Type B pancreatic cell (in vitro differentiated cells): Measurements from ENCODE around the gene MCM9. TPM values are rescaled to one million over a fixed set of nuclear protein-coding genes. Genes with fewer than 3 reads are reported as not detected.

ENCODE experiments used
- DNase-seq: peaks from one replicate; pipeline ENCODE4 v3.0.0; 2021; ENCODE audit warnings: mixed read lengths; ENCODE audit not compliant: unreplicated experiment; ENCODE audit errors: extremely low spot score
- H3K27ac Mint-ChIP-seq: 2 replicates; pipeline ENCODE4 v1.8.0; 2021; ENCODE audit warnings: mild to moderate bottlenecking, mixed read lengths
- H3K27me3 Mint-ChIP-seq: 2 replicates; pipeline ENCODE4 v1.8.0; 2021; ENCODE audit warnings: mixed read lengths
- H3K36me3 Mint-ChIP-seq: 2 replicates; pipeline ENCODE4 v1.8.0; 2021; ENCODE audit warnings: mixed read lengths
- H3K4me1 Mint-ChIP-seq: one replicate; pipeline ENCODE4 v1.8.0; 2021; ENCODE audit warnings: mixed read lengths; ENCODE audit not compliant: unreplicated experiment
- H3K4me3 Mint-ChIP-seq: 2 replicates; pipeline ENCODE4 v1.8.0; 2021; ENCODE audit warnings: mild to moderate bottlenecking, mixed read lengths
- H3K9me3 Mint-ChIP-seq: 2 replicates; pipeline ENCODE4 v1.8.0; 2021; ENCODE audit warnings: mixed read lengths
- total RNA-seq: library from RNA; stranded (reverse); gene quantifications from 2 replicates; pipeline ENCODE4 v1.2.1, GENCODE V29; 2021; ENCODE audit warnings: low replicate concordance
- TF ChIP-seq, protein P1 (sequence below): fragments of 200-600 bp; sonication (generic); conservative IDR thresholded peaks from 2 replicates; pipeline ENCODE4 v1.5.0; 2021; ENCODE audit warnings: antibody characterized with exemption, mild to moderate bottlenecking

The MCM9 gene
- total RNA-seq, 1 donor from 2014 or later, result 19.6 TPM

DNA sequence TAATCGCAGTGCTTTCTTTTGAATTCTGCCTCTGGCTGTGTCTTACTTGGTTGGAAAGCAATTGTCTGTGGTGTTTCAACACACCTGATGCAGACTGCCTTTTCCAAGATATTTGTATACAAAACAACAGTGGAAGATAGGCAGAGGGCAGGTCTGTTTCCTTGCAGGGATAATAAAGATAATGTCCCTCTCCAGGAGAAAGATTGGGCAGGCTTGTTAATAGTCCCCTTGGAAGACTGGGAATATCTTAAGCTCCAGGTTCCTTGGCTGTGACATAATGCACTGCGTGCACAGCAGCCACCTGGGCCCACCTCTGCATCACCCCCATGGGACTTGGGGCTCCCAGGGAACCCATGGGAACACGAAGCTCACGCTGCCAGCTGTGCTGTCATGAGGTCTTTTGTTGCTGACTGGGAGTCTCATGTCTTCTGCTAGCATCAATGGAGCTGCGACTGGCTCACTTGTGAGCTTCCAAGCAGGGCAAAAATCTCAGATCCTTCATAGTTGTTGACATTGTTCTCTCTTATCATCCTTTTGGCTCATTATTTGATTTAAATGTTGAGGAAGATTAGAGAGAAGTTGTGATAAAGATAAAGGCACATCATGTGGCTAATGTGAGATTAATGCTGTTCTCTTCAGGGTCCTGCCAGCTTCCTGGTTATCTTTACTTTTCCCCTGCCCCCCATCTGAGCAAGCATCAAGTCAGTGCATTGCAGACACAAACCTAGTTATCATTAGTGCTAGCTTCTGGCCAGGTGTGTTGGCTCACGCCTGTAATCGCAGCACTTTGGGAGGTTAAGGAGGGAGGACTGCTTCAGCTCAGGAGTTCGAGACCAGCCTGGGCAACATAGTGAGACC lies 148.1 kb downstream of the MCM9 start:
- Mint-ChIP-seq H3K4me3 (no peak overlapping the region), H3K36me3 (no peaks in the 10 kb centered on the region), H3K4me1 (peaks cover 29% of the 10 kb centered on the region), H3K27me3 (no peaks in the 10 kb centered on the region), H3K9me3 (no peaks in the 10 kb centered on the region), H3K27ac (no peak overlapping the region)
- no peak for DNase-seq
- TF ChIP-seq, protein P1, sequence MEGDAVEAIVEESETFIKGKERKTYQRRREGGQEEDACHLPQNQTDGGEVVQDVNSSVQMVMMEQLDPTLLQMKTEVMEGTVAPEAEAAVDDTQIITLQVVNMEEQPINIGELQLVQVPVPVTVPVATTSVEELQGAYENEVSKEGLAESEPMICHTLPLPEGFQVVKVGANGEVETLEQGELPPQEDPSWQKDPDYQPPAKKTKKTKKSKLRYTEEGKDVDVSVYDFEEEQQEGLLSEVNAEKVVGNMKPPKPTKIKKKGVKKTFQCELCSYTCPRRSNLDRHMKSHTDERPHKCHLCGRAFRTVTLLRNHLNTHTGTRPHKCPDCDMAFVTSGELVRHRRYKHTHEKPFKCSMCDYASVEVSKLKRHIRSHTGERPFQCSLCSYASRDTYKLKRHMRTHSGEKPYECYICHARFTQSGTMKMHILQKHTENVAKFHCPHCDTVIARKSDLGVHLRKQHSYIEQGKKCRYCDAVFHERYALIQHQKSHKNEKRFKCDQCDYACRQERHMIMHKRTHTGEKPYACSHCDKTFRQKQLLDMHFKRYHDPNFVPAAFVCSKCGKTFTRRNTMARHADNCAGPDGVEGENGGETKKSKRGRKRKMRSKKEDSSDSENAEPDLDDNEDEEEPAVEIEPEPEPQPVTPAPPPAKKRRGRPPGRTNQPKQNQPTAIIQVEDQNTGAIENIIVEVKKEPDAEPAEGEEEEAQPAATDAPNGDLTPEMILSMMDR, result no peak

DNA sequence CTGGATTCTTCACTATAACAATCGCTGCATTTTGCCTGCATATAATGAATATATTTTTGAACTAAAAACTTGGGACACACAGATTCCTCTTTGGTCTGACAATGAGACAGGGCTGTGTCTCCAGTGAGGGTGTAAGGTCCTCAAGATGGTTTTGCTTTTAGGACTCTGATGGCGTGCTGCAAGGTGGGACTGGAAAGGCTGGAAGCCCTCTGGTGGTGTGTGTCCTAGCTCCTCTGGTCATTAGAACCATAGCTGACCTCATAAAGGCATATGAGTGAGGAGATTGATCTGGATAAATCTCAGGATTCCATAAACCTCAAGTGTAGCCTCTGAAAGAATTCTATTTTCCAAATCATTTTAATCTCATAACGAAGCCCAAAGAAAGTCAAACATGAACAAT lies 149.4 kb downstream of the MCM9 start:
- H3K9me3 Mint-ChIP-seq, result no peaks in the 10 kb centered on the region

DNA sequence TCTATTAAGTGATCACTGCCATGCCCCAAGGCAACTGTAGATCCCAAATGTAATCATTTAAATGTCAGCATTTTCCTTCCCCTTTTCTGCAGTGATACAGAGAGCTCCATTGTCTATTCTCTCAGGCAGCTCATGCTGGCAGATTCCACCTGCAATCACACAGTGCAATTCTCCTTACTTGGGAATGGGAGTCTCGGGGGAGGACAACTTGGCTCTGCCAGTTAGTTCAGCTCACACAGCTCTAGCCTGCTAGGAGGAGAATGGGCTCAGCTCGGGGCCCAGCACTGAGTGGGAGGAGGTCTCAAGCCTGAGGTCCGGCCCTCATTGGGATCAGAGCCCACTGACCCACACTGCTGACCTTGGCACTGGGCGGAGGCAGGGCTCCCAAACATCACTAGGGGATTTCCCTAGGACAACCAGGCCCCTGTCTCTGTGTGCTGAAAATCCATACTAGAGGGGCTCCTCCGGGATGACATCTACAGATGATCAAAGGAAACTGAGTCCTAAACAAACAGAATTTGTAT lies 150.3 kb downstream of the MCM9 start:
- no peak for DNase-seq
- H3K4me1 Mint-ChIP-seq, result peaks cover 29% of the 10 kb centered on the region

More for the DNA sequence above, 149.4 kb downstream of the MCM9 start:
- no peak for DNase-seq
- Mint-ChIP-seq H3K36me3 (no peaks in the 10 kb centered on the region), H3K4me1 (peaks cover 29% of the 10 kb centered on the region), H3K4me3 (no peak overlapping the region), H3K27me3 (no peaks in the 10 kb centered on the region), H3K27ac (no peak overlapping the region)
- TF ChIP-seq, protein P1, result no peak

DNA sequence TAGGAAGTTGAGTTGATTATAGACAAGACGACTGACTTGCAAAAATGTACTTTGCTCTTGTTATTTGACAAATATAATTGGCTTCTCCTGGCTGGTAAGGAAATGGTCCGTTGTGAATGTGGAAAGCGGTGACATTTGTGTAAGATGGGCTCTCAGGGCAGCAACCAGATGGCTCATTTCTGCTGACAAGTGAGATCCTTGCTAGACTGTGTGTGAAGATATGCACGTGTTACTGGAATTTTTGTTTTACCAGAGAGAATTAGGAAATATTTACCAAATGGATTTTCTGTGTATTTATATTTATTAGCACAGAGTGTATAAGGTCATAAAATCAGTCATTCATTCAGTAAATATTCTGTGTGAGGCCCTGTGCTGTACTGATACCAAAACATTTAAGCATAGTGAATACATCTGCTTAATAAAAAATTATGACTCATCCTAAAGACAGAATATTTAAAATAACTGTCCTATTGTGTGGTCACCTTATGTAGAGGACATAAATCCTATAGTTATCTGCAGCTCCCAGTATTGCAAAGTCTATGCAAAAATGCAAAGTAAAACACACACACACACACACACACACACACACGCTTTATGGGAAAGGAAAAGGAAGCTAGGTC lies 150.9 kb downstream of the MCM9 start:
- DNase-seq, result no peak
- Mint-ChIP-seq H3K9me3 (no peaks in the 10 kb centered on the region), H3K27me3 (no peaks in the 10 kb centered on the region), H3K36me3 (no peaks in the 10 kb centered on the region), H3K4me3 (no peak overlapping the region), H3K27ac (no peak overlapping the region), H3K4me1 (peaks cover 29% of the 10 kb centered on the region)
- TF ChIP-seq, protein P1, result no peak

More for the DNA sequence above, 150.3 kb downstream of the MCM9 start:
- no peaks in the 10 kb centered on the region for H3K9me3 Mint-ChIP-seq
- H3K4me3 Mint-ChIP-seq, result no peak overlapping the region
- H3K27ac Mint-ChIP-seq, result no peak overlapping the region
- H3K36me3 Mint-ChIP-seq, result no peaks in the 10 kb centered on the region
- TF ChIP-seq, protein P1, result no peak
- H3K27me3 Mint-ChIP-seq, result no peaks in the 10 kb centered on the region

DNA sequence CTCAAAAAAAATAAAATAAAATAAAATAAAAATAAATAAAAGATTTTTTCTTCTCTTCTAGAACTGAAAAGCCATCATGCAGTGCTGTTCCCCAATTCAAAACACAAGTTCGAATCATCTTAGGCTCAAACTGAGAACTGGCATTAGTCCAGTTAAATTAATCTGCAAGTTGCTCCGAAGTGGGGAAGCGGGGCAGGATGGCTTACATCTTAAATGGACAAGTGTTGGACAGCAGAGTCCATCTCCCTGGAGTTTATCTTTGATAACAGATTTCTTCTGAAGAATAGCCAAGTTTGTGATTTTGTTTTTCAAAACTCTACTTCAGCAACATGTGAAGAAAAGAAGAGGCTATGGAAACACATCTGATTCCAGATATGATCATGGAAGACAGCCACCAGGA lies 152.3 kb downstream of the MCM9 start:
- H3K27me3 Mint-ChIP-seq, result no peaks in the 10 kb centered on the region
- TF ChIP-seq, protein P1, result no peak
- H3K4me3 Mint-ChIP-seq, result no peak overlapping the region
- no peak for DNase-seq
- no peaks in the 10 kb centered on the region for H3K9me3 Mint-ChIP-seq
- no peaks in the 10 kb centered on the region for H3K36me3 Mint-ChIP-seq
- H3K4me1 Mint-ChIP-seq, result peaks cover 22% of the 10 kb centered on the region
- H3K27ac Mint-ChIP-seq, result no peak overlapping the region
